HG03378 (cell line): ENCODE results near the gene FGF18.

ENCODE experiments used
- ATAC-seq: cut with Tn5 transposase; IDR thresholded peaks from one replicate; pipeline ENCODE4 v1.9.1; 2021; ENCODE audit warnings: mild to moderate bottlenecking, moderate library complexity; ENCODE audit not compliant: unreplicated experiment

The FGF18 gene

DNA sequence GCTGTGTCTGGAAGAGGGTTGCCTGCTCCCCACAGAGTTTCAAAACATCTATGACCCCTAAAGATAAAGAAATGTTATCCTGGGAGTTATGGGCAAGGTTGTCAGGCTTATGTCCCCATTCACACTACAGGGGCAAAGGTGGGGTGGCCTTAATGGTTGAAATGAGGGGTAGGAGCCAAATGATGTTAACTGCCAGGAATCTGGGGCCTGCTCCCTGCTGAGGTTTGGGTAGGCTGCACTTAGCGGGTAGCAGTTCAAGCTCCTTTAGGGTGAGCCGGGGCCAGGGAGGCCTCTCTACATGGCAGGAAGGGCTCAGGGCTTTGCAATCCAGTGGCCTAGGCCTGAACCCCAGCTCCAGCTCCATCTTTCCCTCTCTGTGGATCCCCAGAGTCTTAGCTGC, 3.0 kb downstream of the FGF18 start:
- ATAC-seq, result no peak

DNA sequence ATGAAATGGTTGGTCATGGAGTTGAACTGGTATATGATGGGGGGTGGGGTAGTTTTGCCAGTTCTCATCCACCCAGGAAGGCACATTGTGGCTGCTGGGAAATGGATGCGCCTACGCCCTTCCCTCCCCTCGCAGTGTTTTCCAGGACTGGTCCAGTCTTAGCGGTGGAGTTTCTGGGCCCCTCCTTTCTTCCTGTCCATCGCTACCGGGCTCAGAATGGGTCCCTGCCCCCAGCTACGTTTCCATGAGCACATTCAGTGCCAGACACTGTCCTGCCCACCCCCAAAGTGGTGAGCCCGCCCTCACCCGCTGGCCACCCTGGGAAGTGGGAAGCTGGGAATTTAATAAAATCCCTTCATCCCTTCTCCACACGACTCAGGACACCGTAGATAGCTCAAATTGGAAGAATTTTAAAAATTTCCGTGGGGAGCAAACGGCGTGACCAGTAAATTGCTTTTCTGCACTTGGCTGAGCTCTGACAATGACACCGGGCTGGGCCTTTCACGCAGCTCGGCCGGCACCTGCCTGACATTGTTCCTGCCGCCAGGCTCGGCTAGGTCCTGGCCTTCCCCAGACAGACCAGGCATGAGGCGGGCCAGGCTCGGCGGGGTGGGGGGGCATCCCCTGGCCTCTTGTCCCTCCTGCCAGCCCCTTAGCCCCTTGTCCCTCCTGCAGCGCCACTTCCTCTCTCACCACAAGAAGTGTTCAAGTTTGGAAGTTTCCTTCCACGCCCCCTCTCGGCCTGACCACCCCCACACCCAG, 3.6 kb downstream of the FGF18 start:
- ATAC-seq, result no peak

DNA sequence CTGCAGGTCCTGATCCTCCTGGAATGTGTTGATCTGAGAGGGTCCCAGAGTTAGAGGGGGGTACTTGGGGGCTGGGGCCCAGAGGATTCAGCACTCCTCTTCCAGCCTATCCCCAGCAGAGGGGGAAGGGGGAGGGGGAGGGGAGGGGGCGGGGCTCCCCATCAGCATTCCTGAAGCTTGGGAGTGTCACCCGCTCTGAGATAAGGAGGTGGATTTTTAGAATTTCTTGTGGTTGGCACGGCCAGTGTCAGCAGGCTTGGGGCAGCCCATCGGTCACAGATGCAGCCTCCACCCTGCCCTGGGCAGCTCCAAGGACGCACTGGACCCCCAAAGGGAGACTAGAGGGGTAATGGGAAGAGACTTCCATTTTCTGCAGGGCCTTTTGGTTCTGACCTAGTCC, 5.3 kb downstream of the FGF18 start:
- ATAC-seq, result no peak

DNA sequence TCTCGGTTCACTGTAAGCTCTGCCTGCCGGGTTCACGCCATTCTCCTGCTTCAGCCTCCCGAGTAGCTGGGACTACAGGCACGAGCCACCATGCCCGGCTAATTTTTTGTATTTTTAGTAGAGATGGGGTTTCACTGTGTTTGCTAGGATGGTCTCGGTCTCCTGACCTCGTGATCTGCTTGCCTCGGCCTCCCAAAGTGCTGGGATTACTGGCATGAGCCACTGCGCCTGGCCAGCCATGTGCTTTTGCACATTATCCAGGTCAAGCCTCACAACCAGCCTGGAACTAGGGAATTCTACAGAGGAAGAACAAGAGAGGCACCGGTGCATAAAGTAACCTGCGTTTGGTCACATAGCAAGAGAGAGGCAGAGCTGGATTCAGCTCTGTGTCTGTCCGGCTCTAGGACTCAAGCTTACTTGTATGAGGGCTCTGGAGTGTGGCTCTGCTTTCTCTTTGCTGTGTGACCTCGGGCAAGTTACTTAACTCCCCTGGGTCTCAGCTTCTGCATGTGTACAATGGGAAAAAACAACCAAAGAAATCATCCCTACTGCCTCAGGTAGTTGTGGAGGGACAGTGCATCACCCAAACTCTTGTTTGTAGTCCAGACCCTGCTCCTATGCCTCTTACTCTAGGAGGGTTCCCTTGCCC, 6.3 kb downstream of the FGF18 start:
- ATAC-seq, result no peak

DNA sequence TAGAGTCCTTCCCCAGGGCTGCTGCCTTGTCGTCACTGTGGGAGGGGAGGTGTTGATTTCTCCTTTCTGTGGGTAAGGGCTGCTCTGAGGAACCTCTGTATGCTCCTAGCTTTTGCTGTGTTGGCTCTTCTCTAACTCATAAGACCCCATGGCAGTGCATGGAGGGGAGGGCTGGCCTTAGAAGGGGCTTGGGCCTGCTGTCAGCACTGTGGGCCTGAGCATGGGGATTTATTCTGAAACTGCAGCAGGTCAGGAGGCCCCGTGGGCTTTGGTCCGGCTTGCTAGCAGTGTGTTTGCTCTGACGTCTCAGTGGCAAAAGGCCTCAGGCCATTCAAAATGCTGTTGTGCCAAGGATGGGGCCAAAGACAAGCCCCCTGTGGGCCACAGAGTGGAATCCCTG, 6.8 kb downstream of the FGF18 start:
- no peak for ATAC-seq

DNA sequence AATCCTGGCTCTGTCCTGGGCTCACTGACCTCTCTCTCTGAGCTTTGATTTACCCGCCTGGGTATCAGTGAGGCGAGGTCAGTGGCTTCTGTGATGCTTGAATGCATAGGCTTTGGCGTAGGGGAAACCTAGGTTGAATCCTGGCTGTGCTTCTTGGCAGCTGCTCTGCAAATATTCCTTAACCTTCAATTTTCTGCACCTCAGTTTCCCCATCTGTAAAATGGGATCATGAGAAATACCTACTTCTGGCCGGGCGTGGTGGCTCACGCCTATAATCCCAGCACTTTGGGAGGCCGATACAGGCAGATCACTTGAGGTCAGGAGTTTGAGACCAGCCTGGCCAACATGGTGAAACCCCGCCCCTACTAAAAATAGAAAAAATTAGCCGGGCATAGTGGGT, 7.2 kb downstream of the FGF18 start:
- no peak for ATAC-seq

- no peak for ATAC-seq
These were observed 8.1 kb downstream of the FGF18 start for GRCh38 chr5:171427318-171428167.

DNA sequence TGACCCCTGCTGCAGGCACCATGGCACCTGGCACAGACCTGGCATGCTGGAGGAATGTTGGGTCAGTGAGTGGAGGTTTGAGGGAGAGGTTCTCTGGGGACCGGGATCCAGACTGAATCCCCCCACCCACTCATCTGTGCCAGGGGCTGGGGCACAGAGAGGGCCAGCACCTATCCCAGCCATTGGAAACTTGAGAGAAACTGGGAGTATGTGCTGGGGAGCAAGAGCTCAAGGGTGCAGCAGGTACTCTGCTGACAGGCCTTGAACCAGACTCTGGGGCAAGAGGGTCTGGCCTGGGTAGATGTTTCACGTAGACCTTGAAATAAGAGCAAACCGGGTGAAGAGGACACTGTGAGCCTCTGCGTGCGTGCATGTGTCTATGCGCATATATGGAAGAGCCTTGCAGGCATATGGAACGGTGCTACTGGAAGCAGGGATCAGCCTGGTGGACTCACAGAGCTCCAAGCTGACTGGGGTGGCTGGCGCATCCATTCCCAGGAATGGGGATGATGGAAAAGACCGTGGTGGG, 8.8 kb downstream of the FGF18 start:
- no peak for ATAC-seq

DNA sequence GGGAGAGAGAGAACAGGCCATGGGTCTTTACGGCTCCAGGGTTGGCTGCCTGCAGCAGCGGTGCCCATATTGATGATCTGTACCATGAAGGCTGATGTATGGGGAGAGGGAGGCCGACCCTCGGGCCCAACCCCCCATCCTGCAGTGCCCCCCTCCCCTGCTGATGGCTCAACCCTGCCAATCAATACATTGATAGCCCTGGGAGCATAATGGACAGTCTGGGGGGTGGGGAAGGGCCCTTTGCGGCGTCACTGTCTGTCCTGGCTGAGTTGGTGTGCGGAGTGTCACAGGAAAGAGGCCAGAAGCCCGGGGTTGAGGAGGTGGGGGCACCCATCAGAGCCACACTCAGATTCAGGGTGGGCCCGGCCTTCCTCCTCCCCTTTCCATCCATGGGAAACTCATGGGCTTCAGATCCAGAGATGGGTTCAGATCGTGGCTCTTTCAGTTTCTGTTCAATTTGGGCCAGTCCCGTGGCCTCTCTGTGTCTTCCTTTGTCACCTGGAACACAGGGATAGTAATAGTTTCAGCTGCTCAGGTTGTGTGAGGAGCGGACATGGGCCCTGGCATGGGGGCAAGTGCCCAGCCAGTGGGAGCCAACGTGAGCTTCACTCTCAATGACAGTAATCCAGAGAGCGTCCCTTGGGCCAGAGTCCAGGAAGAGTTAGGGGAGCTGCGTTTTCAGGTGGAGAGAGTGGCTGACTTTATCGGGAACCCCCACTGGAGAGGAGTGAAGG, 9.5 kb downstream of the FGF18 start:
- no peak for ATAC-seq

- ATAC-seq, result no peak
These were observed 10.1 kb downstream of the FGF18 start for GRCh38 chr5:171429543-171429910.

DNA sequence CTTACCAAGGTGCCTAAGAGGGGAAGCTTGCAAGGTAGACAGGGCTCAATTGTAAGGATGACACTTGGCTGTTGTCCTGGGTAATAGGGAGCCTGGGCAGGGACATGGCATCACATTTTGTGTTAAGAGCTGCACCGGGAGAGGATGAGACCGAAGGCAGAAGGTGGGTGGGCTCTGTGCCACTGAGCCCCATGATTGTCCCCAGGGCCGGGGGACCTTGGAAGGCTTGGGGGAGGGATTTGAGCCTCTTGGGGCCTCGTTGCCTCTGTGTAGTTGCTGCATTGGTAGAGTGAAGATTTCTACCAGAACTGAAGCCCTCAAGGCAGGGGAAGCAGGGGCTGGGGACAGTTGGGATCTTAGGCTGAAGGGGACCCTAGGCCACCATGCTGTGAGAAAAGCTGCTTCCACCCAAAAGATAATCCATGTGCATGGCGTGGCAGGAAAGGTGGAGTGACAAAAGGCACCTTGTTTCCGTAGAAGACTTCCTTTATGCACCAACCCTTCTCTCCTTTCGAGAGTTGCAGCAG, 11.9 kb downstream of the FGF18 start:
- no peak for ATAC-seq

DNA sequence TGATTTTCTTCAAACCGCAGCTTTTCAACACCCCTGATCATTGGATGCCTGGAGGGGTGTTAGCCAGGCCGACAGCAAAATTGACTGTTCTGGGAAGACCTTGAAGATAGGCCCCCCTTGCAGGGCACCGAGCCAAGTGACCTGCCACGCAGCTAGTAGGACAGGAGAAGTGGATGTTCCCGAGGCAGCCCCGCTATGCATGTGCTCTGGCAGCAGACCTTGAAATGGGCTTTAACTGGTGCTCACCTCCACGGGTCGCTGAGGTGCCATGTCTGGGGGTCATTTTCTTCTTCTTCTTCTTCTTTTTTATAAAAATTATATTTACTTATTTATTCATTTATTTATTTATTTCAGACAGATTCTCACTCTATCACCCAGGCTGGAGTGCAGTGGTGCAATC, 12.6 kb downstream of the FGF18 start:
- no peak for ATAC-seq

DNA sequence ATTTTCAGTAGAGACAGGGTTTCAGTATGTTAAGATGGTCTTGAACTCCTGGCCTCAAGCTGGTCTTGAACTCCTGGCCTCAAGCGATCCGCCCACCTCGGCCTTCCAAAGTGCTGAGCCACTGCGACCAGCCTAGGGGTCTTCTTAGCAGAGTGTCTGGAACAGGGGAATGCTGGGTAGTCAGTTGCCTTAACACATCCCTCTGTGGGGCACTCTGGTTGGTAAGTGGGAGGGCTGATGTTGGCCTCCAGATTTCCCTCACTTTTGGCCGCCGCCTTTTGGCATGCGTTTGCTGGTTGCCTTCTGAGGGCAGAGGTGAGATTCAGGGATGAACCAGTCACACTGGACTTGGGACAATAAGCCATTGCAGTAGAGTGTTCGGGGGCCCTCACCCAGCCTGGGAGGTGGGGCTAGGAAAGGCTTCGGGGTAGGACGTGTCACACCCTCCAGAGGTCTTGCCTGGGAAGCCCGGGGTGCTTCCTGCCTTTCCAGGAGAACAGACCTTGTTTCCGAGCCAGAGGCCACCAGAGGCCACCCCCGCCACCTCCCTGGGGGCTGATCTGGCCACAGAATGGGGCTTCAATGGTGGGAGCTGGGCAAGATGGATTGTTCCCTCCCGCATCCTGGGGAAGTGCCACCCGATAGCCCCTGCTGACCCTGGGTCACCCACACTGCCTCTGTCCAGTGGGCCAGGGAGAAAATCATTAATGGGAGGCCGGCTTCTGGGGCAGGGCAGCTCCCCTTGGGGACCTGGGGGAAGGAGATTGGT, 13.3 kb downstream of the FGF18 start:
- ATAC-seq, result no peak

DNA sequence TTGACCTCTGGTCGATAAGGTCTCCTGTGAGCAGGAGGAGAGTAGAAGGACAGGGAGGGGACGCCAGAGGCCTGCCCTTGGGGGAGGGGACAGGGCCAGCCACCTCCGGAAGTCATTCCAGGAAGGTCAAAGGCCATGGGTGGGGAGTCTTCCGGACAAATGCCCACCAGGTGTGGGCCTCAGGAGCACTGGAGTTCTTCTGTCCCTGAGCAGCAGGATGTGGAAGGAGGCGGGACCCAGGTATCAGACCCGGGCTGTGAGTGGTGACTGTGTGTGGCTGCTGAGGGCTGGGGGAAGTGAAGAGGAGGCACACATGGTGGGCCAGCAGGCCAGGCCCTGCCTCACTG, 13.9 kb downstream of the FGF18 start:
- ATAC-seq, result no peak

DNA sequence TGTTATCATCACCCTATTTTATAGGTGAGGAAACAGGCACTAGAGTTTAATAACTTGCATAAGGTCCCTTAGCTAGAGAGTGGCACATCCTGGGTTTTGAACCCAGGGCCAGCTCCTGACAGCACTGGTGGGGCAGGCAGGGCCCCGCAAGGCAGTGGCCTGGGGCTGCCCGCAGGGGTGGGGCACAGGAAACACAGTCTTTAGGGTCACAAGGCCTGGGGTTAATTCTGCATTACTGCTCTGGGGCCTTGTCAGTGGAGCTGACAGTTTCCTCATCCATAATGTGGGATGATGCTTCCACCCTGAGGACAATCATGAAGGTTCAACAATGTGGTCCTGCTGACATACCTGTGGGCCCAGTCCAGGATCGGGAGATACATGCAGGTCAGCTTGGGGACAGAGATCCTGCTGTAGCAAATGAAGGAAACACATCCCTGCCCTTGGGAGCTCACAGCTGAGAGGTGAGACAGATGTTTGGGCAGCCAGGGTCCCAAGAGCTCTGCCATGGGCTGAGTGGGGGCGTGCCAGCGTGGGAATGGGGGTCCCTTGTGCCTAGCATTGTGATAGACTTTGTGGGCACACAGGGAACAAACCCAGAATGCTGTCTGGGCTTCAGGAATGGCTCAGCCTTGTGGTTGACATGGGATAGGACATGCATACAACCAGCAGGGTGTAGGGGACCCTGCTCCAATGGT, 14.7 kb downstream of the FGF18 start:
- no peak for ATAC-seq

GRCh38 chr5:171434874-171435273, 15.4 kb downstream of the FGF18 start:
- ATAC-seq, result no peak

GRCh38 chr5:171435908-171436307, 16.5 kb downstream of the FGF18 start:
- ATAC-seq, result no peak

- no peak for ATAC-seq
These were observed 17.4 kb downstream of the FGF18 start for GRCh38 chr5:171436804-171437285.

DNA sequence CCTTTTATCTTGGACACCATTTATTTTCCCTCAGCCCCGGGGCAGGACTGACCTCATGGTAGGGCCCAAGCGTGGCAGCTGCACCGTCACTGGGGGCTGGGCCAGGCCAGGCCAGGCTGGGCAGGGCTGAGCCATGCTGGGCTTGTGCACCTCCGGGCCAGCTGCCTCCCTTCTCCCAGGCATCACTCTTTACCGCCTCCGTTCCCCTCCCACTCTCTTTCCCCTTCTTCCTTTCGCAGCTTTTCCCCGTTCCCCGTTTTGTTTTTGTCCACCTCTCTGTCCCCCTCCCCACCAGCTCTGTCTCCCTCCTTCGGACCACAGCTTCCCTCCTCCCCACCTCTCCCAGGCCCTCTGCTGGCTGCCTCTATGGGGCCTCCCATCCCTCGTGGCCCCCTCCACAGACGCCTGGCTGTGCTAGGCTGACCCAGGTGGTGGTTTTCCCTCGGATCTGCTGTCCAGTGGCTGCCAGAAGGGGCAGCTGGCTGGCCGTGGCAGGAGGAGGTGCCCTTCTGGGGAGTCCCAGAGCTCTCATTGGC, 17.9 kb downstream of the FGF18 start:
- no peak for ATAC-seq
